ENCODE measurements around the gene GSTM2. TPM values are rescaled to one million over a fixed set of nuclear protein-coding genes. Genes with fewer than 3 reads are reported as not detected.

GSTM2 gene
- total RNA-seq, 1 donor from 2014 or later = 76.9 TPM

- H3K27ac Mint-ChIP-seq = no peak overlapping the region
- H3K4me3 Mint-ChIP-seq (ENCODE audit: low read depth) = no peak overlapping the region
- H3K36me3 Mint-ChIP-seq (ENCODE audit: insufficient read depth) = peaks cover 8% of the 10 kb centered on the region
- no peaks in the 10 kb centered on the region for H3K9me3 Mint-ChIP-seq (ENCODE audit: low read depth)
- no peak for DNase-seq (ENCODE audit: low spot score, unreplicated experiment)
- H3K4me1 Mint-ChIP-seq (ENCODE audit: low read depth) = peaks cover 2% of the 10 kb centered on the region
- no peaks in the 10 kb centered on the region for H3K27me3 Mint-ChIP-seq
- TF ChIP-seq CTCF (IDR thresholded peaks at IDR 0.05; ENCODE audit: unreplicated experiment) = no peak
Measured at GRCh38 chr1:109630898-109631512, 36.9 kb upstream of the GSTM2 start.

- no peak for TF ChIP-seq CTCF (IDR thresholded peaks at IDR 0.05; ENCODE audit: unreplicated experiment)
- peaks cover 3% of the 10 kb centered on the region for H3K4me1 Mint-ChIP-seq (ENCODE audit: low read depth)
- no peak overlapping the region for H3K27ac Mint-ChIP-seq
- no peaks in the 10 kb centered on the region for H3K9me3 Mint-ChIP-seq (ENCODE audit: low read depth)
- H3K27me3 Mint-ChIP-seq = no peaks in the 10 kb centered on the region
- H3K4me3 Mint-ChIP-seq (ENCODE audit: low read depth) = no peak overlapping the region
- no peak for DNase-seq (ENCODE audit: low spot score, unreplicated experiment)
- peaks cover 8% of the 10 kb centered on the region for H3K36me3 Mint-ChIP-seq (ENCODE audit: insufficient read depth)
Measured at GRCh38 chr1:109631513-109632505, 36.0 kb upstream of the GSTM2 start.

GRCh38 chr1:109632671-109633346 is 35.0 kb upstream of the GSTM2 start:
- no peak overlapping the region for H3K4me3 Mint-ChIP-seq (ENCODE audit: low read depth)
- H3K27ac Mint-ChIP-seq = no peak overlapping the region
- peaks cover 7% of the 10 kb centered on the region for H3K36me3 Mint-ChIP-seq (ENCODE audit: insufficient read depth)
- H3K9me3 Mint-ChIP-seq (ENCODE audit: low read depth) = no peaks in the 10 kb centered on the region
- H3K4me1 Mint-ChIP-seq (ENCODE audit: low read depth) = peaks cover 3% of the 10 kb centered on the region
- no peak for TF ChIP-seq CTCF (IDR thresholded peaks at IDR 0.05; ENCODE audit: unreplicated experiment)
- no peak for DNase-seq (ENCODE audit: low spot score, unreplicated experiment)
- no peaks in the 10 kb centered on the region for H3K27me3 Mint-ChIP-seq

- Mint-ChIP-seq H3K27ac (no peak overlapping the region), H3K4me1 (ENCODE audit: low read depth) (peaks cover 8% of the 10 kb centered on the region), H3K36me3 (ENCODE audit: insufficient read depth) (peaks cover 5% of the 10 kb centered on the region), H3K4me3 (ENCODE audit: low read depth) (no peak overlapping the region), H3K9me3 (ENCODE audit: low read depth) (no peaks in the 10 kb centered on the region), H3K27me3 (no peaks in the 10 kb centered on the region)
- no peak for DNase-seq (ENCODE audit: low spot score, unreplicated experiment)
- TF ChIP-seq CTCF (IDR thresholded peaks at IDR 0.05; ENCODE audit: unreplicated experiment) = no peak
Measured at GRCh38 chr1:109634292-109634691, 33.6 kb upstream of the GSTM2 start.
